ENCODE data around the gene NCAPH2.
"Not testable (repeated sequence)": the region's sequence is repeated elsewhere in the genome, so short reads cannot be mapped to it uniquely, and the experiment has no call there.

Gene NCAPH2

DNA sequence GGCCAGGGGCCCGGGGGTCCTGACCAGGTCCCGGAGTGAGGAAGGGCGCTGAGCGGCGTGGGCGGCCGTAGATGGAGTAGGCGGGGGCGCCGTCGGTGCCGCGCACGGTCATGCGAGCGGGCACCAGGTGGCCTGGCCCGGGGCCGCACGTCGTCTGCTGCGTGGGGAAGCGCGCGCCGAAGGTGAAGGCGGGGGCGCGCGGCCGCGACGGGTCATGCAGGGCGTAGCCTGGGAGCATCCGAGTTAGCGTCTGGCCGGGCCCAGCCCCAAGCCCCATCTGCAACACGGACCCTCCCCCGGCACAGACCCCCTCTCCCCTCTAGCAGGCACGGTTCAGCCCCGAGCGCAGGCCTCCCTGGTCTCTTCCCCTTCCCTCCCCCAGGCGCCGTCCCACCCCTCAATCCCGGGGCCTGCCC is 23.5 kb downstream of the NCAPH2 start:
- DNase-seq, result peak; percentile 75 to 81

DNA sequence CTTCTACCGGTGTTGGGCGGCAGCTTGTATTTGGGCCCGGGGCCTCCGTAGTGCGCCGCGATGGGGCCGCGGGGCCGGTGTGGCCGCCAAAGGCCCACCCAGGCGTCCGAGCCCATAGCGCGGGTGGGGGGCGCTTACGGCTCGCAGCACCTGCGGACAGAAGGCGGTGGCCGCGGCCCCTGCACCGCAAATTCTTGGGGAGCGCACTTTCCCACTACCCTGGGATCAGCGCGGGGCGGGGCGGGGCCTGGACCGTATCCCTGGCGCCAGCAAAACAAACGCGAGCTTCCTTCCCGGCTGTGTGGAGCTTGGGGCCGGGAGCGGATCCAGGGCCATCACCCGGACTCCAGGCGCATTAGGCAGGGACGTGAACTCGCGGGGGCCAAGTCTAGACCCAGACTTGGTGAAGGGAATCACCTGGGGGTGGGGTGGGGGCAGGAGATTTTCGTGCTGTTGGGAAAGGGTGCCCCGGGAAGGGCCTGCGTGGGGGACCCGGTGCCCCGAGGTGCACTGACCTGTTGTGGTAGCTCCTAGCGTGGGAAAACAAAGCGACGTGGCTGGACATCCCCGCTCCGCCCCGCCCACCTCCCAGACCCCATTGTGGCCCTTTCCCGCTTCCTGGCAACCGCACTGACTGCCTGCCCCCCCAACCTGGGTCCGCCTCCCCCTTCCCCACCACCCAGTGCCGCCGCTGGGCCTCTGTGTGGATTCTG is 24.1 kb downstream of the NCAPH2 start:
- peak in 1 of 2 experiments; percentile 54 for DNase-seq

DNA sequence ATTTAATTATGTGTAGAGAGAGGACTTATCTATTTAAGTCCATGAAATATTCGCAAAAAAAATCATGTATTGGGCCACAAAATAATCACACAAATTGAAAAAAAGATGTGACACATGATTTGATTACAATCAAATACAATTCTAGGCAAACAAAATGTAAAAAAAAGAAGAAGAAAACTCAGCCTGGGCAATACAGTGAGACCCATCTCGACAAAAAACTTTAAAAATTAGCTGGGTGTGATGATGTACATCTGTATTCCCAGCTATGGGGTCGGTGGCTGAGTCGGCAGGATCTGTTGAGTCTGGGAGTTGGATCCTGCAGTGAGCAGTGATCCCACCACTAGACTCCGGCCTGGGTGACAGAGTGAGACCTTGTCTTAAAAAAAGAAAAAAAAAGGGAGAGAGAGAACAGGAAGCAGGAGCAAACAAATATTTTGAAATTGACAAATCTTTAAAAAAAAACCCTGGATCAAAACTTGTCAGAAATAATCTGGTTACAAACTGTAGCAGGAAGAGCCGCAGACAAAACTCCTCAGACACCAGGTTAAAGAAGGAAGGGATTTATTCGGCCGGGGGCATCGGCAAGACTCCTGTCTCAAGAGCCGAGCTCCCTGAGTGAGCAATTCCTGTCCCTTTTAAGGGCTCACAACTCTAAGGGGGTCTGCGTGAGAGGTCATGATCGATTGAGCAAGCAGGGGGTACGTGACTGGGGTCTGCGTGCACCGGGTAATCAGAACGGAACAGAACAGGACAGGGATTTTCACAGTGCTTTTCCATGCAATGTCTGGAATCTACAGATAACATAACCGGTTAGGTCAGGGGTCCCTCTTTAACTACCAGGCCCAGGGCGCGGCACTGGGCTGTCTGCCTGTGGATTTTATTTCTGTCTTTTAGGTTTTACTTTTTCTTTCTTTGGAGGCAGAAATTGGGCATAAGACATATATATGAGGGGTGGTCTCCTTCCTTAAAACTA is 25.1 kb downstream of the NCAPH2 start:
- DNase-seq, result no peak

DNA sequence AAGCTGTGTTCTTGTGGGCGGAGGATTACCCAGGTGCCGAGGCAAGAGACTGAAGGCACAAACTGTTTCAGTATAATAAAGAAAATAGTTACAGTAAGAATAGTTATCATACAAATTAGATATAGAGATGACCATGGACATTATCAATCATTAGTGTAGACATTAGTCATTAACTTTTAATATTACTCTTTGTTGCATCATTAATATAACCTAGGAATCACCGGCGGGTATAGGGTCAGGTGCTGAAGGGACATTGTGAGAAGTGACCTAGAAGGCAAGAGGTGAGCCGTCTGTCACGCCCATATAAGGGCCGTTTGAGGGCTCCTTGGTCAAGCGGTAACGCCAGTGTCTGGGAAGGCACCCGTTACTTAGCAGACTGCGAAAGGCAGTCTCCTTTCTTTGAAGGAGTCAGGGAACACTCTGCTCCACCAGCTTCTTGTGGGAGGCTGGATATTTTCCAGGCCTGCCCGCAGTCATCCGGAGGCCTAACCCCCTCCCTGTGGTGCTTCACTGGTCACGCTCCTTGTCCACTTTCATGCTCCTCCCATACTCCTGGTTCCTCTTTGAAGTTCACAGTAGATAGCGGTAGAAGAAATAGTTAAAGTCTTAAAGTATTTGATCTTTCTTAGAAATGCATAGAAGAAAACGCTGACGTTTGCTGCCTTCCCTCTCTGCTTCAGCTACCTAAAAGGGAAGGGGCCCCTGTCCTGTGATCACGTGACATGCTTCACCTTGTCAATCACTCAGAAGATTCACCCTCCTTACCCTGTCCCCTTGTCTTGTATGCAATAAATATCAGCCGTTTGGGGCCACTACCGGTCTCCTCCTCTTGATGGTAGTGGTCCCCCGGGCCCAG is 26.1 kb downstream of the NCAPH2 start:
- DNase-seq, result not testable (repeated sequence)

DNA sequence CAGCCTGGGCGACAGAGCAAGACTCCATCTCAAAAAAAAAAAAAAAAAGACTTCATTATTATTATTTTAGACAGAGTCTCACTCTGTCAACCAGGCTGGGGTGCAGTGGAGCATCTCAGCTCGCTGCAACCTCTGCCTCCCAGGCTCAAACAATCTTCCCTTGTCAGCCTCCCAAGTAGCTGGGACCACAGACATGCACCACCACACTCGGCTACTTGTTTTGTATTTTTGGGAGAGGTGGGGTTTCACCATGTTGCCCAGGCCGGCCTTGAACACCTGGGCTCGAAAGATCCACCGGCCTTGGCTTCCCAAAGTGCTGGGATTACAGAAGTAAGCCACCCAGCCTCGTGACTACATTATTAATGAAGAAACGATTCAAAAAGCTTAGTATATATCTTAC is 27.1 kb downstream of the NCAPH2 start:
- no peak for DNase-seq

DNA sequence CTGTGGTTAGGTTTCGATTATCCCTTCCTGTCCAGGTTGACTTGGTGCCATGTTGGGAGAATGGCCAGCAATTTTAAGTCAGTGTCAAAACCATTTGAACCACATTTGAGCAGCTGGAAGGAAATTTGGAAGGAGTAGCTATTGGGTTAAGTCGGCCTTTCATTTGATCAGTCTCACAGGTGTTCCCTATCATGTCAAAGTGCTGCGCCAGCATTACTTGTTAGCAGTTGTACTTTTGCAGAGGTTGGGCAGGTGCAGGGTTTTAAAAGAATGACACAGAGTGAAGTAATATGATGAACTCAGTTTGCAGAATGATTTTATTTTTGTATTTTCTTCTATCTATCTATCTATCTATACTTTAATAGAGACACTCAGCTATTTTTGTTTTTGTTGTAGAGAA is 28.2 kb downstream of the NCAPH2 start:
- no peak for DNase-seq

DNA sequence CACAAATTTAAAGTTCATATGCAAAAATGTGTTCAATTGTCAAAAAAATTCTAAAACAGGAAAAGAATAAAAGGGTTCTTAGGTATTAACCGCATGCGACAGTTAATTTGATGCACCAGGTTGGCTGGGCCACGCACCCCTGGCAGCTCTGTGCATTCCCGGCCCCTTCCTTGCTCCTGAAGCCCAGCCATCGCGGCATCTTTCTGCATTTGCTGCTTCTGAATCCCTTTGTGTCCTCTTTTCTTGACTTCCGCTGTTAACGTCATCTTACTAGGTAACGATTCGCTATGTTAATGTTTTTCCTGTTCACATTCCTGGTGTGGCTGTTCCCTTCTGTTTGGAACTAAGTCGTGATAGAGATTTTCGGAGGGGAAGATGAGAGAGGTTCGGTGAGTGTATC is 29.7 kb downstream of the NCAPH2 start:
- no peak for DNase-seq

DNA sequence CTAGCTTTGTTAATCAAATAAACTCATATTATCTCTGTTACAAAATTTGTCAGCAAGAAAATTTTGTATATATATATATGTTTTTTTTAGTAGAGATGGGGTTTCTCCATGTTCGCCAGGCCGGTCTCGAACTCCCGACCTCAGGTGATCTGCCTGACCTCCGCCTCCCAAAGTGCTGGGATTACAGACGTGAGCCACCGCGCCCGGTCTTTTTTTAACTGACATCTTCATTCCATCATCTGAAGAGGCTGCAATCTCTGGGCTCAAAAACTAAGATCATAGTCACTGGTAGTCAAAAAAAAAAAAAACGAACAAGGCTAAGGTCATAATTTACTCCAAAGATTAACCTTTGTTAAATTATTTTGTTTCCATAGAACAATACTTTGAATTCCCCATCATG is 32.4 kb downstream of the NCAPH2 start:
- DNase-seq, result no peak

DNA sequence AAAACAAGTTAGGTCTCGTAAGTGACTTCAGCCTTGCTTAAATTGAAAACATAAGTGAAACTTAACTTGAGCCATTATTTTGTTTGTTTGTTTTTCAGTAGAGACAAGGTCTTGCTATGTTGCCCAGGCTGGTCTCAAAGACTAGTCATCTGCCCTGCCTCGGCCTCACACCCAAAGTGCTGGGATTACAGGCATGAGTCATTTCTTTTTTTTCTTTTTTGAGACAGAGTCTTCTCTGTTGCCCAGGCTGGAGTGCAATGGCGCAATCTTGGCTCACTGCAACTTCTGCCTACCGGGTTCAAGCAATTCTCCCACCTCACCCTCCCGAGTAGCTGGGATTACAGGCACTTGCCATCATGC is 33.6 kb downstream of the NCAPH2 start:
- peak in 1 of 2 experiments; percentile 58 for DNase-seq

DNA sequence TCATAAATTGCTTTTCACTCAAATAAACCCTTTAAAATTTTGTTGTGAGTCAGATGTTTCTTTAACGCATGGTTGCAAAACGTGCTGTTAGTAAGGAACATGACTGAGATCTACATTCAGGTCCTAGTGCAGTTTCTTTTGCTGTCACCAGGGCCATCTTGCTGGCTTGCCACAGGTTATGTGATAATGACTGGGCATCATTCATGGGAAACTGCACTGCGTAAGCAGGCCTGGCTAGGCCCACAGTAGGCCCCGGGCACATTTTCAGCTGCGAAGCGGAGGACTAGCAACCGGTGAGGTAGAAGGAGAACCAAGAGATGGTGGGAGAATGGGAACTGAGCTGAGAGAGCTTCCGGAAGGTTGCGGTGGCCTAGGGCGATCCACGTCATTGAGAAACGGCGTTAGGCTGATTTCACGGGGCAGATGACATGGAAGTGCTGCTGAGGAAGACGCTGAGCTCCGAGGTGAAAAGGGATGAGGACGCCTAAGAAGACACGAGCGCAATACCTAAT is 34.4 kb downstream of the NCAPH2 start:
- DNase-seq, result peak in 1 of 2 experiments; percentile 66

DNA sequence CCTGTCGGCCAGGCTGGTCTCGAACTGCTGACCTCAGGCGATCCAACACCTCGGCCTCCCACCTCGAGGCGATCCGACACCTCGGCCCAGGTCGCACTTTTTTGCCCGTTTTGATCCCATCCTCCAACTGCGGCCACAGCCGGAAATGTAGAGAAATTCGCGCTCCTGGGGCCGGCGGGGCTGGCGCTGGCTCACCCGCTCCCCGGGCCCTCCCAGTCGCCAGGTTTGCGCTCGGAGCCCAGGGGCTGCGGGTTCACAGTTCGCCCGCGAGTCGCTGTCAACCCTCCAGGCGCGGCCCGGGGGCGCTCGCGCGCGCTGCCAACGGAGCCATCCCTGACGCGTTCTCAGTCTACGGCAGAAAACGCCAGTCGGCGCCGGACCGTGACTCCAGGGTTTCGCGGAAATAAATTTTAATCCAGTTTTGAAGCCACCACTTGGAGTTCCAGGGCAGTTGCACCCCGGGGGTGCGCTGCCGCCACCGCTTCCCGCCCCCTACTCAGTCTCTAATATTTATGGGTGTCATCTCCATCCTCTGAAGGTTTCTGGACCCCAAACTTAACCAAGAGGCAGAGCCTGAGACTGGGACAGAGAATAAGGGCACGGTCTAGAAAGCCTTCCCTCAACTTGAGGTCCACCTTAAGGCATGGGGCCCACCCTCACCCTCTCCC is 36.2 kb downstream of the NCAPH2 start:
- peak; percentile 89 to 90 for DNase-seq

DNA sequence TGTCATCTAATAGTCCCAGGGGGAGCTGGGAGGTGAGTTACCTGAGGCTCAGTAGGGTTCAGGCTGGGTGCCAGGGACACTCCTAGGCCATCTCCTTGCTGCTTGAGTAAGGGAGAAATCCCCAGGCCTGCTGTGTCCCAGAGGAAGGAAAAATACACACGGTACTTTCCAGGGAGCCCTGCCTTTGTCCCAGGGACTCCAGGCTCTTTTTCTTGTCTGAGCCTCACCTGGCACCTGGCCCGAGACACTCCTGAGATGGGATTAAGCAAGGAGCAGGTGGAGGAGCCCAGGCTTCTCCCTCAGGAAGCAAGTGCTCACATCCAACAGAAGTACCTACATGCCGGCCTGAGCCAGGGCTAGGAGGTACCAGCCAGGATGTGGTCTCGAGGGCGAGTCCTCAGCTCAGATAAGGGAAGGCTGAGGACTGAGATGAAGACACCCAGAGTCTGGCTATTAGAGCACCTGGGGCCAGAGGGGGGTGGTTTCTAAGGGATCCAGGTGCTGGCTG is 36.8 kb downstream of the NCAPH2 start:
- peak in 1 of 2 experiments; percentile 51 for DNase-seq

DNA sequence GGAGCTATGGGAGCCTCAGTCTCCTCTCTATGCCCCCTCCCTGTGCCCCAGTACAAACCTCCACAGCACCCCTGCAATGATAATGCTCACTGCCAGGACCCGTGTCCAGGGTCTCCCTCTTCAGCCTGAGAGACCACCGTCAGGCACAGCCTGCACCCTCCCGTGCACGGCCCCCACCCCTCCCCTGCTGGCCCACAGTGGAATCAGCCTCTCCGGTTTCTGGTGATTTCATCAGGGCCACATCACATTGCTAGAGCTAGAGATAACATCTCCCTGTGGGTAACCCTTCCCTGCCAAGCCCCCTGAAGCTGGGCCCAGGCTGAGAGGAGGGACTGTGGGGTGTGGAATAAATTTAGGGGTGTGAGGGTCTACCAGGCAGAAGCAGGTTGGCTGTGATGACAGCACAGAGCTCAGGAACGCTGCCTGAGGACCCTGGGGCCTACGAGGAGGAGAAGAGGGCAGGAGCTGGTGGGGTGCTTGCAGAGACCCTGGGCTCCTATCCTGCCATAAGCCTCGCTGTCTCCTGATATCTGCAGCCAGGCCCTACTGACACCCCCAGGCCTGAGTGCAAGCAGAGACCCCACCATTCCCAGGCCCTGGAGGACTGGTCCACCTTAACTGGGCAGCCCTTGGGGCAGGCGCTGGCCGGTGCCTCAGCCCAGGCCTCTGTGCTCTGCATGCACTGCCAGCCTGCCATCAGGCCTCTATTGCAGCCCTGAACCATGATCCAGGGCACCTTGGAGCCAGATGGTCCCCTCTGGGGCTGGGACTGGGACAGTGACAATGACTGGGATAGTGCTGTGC is 37.7 kb downstream of the NCAPH2 start, which contains the start of gene KLHDC7B:
Gene KLHDC7B, plus strand, starts transcription at position 378 of the 804 bp plus-strand sequence. Its CDS starts 345 bp downstream, at position 723.
- DNase-seq, result peak in 1 of 2 experiments; percentile 46

DNA sequence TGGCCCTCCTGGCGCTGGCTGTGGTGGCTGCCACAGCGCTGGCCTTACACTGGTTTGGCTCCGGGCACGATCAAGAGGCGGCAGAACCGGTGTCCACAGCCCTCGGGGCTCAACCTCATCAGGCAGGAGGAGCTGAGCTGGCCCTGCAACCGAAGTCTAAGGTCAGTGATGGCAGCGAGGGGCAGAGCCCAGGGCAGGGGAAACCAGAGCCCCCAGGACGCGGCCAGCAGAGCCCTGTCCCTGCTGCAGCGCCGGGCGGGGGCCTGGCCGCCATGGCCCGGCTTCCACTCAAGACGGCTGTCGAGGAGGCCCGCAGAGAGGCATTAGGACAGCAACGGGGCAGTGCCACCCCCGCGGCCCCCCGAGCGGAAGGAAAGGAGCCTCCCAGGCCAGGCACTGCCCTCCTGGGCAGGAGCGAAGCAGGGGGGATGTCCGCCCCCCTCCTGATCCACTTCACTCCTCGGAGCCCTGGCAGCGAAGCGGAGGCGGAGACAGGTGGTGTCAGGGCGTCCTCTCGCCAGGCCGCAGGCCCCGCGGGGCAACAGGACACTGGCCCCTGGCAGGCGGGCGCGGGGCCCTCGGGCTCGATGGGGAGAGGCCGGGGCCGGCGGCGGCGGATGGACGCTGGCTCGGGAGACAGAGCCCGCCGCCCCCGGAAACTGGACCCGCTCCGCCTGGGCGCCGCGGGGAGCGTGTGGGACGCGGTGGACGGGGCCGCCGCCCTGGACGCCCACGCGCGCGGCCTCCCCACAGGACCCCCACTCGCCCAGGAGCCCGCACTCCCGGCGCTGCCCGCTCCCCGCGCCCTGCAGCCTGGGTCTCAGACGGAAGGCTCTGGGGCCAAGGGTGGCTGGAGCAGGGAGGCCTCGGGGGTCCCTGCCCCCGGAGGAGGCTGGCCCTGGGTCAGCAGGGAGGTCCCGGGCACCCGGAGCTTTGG is 38.6 kb downstream of the NCAPH2 start:
- no peak for DNase-seq

DNA sequence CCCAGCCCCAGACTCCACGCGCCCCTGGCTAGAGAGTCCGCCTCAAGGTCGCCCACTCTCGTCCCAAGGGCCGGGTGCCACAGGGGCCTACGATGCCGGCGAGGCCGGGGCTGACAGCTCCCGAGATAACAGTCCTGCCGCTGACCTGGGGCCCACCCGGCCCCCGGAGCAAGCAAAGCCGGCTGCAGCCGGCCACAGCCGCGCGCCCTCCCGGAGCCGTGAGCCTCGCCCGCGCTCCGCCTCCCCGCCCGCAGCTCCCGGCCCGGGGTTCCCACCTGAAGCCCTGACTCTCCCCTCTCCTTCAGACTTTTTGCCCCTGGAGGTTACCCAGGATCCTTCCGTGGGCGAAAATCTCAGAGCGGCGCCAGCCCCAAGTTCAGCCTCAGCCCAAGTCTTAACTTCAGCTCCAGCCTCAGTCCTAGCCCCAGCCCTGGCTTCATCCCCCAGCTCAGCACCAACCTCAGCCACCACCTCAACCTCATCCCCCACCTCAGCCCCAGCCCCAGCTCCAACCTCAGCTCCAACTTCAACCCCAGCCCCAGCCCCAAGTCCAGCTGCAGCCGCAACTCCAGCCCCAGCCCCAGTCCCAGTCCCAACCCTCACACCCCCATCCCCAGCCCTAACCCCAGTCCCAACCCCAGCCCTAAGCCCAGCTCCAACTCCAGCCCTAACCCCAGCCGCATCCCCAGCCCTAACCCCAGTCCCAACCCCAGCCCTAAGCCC is 39.4 kb downstream of the NCAPH2 start:
- no peak for DNase-seq

DNA sequence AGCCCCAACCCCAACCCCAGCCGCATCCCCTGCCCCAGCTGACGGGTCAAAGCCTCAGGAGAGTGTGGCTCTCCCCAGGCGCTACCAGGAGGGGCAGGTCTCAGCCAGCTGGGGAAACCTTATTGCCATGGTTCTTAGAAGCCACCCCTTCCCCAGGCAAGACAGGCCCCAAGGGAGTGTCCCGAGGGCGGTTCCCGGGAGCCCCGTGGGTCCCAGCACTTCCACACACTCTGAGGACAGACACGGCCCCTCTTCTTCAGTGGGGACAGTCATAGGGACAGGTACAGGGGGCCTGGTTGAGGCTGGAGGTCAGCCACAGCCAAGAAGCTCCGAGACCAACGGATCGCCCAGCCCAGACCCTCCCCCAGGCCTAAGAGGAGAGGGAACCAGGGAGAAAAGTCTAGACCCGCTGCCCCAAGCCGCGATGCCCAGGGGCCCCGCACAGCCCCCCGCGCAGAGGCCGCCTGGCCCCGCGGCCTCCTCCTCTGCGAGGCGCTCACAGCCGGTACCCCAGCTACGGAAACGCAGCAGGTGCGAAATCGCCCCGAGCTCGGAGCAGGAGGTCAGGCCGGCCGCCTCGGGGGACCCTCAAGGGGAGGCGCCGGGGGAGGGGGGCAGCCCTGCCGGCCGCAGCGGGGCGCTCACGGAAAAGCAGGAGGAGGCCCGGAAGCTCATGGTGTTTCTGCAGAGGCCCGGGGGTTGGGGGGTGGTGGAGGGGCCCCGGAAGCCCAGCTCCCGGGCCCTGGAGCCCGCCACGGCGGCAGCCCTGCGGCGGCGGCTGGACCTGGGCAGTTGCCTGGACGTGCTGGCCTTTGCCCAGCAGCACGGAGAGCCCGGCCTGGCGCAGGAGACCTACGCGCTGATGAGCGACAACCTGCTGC is 40.3 kb downstream of the NCAPH2 start:
- DNase-seq, result peak; percentile 65 to 67

DNA sequence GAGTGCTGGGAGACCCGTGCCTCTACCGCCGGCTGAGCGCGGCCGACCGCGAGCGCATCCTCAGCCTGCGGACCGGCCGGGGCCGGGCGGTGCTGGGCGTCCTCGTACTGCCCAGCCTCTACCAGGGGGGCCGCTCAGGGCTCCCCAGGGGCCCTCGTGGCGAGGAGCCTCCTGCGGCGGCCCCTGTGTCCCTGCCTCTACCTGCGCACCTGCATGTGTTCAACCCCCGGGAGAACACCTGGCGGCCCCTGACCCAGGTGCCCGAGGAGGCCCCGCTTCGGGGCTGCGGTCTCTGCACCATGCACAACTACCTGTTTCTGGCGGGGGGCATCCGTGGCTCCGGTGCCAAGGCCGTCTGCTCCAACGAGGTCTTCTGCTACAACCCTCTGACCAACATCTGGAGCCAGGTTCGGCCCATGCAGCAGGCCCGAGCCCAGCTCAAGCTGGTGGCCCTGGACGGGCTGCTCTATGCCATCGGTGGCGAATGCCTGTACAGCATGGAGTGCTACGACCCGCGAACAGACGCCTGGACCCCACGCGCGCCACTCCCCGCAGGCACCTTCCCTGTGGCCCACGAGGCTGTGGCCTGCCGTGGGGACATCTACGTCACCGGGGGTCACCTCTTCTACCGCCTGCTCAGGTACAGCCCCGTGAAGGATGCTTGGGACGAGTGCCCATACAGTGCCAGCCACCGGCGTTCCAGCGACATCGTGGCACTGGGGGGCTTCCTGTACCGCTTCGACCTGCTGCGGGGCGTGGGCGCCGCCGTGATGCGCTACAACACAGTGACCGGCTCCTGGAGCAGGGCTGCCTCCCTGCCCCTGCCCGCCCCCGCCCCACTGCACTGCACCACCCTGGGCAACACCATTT is 41.1 kb downstream of the NCAPH2 start:
- DNase-seq, result no peak

All from activated CD4-positive, alpha-beta T cell treated with anti-CD3 and anti-CD28 coated beads, Interleukin-2, amount 50 U/mL, for 48 hours (primary cell).